Measurements from ENCODE around the gene ALDH5A1. TPM values are rescaled to one million over a fixed set of nuclear protein-coding genes. Genes with fewer than 3 reads are reported as not detected.

The ALDH5A1 gene
- 10 to 100 TPM; 10.5 to 14.6 TPM for total RNA-seq

DNA sequence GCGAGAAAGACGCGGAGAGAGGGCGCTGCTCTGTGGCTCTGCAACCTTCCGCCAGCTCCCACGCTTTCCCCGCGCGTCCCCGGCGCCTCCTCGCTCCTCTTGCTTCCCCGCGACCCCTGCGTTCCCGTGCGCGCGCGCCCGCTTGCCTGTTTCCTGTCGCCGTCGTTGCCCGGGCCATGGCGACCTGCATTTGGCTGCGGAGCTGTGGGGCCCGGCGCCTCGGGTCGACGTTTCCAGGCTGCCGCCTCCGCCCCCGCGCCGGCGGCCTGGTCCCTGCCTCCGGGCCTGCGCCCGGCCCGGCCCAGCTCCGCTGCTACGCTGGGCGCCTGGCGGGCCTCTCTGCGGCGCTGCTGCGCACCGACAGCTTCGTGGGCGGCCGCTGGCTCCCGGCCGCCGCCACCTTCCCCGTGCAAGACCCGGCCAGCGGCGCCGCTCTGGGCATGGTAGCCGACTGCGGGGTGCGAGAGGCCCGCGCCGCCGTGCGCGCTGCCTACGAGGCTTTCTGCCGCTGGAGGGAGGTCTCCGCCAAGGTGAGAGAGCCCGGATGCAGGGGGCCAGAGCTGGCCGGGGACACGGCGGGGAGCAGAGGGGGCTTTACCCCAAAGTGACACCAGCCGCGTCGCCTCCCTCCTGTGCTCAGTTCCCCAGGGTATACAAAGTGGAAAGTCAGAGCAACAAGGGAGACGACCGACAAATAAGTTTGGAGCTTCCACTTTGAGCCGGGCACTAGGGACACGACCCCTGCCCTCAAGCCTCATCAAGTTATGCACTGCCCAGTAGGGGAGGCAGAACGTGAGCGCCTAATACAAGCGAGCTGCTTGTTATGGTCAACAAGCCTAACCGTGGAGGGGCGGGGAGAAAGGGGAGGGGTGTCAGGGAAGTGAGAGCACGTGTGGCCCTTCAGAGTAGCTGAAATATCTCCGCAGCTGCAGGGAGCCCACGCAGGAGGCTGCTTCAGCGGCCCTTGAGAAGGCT, at the start of gene ALDH5A1:
Gene ALDH5A1, plus strand, starts transcription at position 149 of the 975 bp plus-strand sequence. Its CDS starts 28 bp downstream, at position 177.
- peak within 1 kb of the TSS; percentile 48 to 77 for H3K27ac Mint-ChIP-seq
- DNase-seq (ENCODE audit: low spot score in 2 of 2) (peak; percentile 75 to 82), ATAC-seq (peak; percentile 83 to 87)
- H3K36me3 Mint-ChIP-seq, result peaks cover 11 to 22% of the 10 kb centered on the region in 2 donors
- peaks cover 3 to 13% of the 10 kb centered on the region in 2 donors for H3K9me3 Mint-ChIP-seq

DNA sequence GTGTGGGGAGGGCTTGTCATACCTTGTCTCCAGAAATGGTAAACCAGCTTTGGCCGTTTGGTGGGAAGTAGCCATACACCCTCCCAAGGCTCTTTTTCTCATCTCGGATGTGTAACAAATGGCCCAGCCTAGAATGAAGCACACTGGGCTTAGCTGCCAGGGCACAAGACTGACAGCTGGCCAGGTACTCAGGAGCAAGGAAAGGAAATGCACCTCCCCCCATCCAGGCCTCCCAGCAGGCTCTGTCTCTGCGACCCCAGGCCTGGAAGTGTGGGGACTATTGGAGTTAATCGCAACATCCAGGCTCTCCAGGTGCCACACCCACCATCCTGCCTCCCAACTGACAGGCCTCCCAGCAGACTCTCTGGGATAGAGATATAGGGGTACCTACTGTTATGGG, 49.1 kb upstream of the ALDH5A1 start:
- no peaks in the 10 kb centered on the region for H3K36me3 Mint-ChIP-seq
- no peak for ATAC-seq

DNA sequence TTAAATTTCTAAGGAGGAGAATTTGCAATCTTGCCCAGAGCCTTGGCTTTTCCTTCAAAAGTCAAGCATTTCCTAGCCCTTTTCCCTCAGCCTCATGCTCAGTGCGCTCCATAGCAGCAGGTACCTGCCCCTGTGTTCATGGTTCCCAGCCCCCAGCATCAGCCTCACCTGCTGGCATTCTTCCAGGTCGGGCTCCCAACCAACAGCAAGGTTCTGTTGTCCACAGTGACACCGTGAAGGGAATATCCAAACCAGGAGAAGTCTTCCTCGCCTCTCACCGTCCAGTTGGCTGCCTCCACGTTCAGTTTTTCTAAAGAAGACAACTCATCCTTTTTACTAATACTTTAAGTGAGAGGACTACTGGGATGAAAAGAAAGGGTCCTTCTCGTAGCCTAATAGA, 48.1 kb upstream of the ALDH5A1 start:
- no peak overlapping the region for H3K27ac Mint-ChIP-seq
- no peak for ATAC-seq
- no peaks in the 10 kb centered on the region for H3K9me3 Mint-ChIP-seq
- DNase-seq (ENCODE audit: low spot score in 2 of 2), result no peak
- no peaks in the 10 kb centered on the region for H3K36me3 Mint-ChIP-seq

More for the DNA sequence above, 49.1 kb upstream of the ALDH5A1 start:
- Mint-ChIP-seq H3K9me3 (no peaks in the 10 kb centered on the region), H3K27ac (no peak overlapping the region)
- no peak for DNase-seq (ENCODE audit: low spot score in 2 of 2)

- ATAC-seq (no peak), DNase-seq (ENCODE audit: low spot score in 2 of 2) (no peak)
- no peaks in the 10 kb centered on the region for H3K9me3 Mint-ChIP-seq
- no peaks in the 10 kb centered on the region for H3K36me3 Mint-ChIP-seq
- H3K27ac Mint-ChIP-seq, result no peak overlapping the region
Measured at GRCh38 chr6:24448396-24448795, 46.4 kb upstream of the ALDH5A1 start.

GRCh38 chr6:24448828-24449525, 45.8 kb upstream of the ALDH5A1 start:
- peak overlapping the region in 1 of 2 donors; percentile 19 for H3K27ac Mint-ChIP-seq
- no peaks in the 10 kb centered on the region for H3K36me3 Mint-ChIP-seq
- DNase-seq (ENCODE audit: low spot score in 2 of 2), result no peak
- no peaks in the 10 kb centered on the region for H3K9me3 Mint-ChIP-seq
- no peak for ATAC-seq

DNA sequence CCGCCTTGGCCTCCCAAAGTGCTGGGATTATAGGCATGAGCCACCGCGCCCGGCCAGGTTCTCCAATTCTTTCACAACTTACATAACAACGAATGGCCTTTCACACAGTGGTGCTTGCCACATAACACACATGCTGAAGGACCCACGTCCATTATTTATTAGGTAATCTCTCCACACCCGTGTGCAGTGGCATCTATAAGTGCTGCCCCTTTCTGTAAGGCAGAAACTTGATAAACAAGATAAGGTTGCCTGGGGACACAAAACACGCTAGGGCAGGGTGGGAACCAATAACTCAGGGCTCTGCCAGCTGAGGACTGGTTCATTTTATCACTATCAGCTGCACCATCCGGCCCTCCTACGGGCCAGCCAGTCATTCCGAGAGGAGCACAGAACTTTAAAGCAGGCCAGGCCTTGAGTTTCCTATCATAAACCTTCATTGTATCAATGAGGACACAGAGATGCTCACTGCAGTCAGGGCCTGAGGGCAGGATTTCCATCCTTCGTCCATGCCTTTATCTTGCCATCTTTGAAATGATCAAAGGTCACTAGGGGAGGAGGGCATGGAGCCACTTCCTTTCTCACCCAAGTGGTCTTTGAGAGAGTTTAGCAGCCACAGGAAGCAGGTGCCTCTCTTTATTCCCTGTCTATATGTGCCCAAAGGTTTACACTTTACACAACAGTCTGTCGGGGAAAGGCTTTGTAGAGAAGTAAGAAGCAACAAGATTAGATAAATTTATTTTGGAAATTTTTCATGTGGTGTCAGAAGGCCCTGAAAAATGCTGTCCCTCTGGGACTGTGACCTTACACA, 43.0 kb upstream of the ALDH5A1 start:
- peak overlapping the region in 1 of 2 donors; percentile 14 for H3K27ac Mint-ChIP-seq
- no peaks in the 10 kb centered on the region for H3K9me3 Mint-ChIP-seq
- DNase-seq (ENCODE audit: low spot score in 2 of 2), result no peak
- ATAC-seq, result no peak
- no peaks in the 10 kb centered on the region for H3K36me3 Mint-ChIP-seq

GRCh38 chr6:24453921-24454320, 40.8 kb upstream of the ALDH5A1 start:
- Mint-ChIP-seq H3K36me3 (no peaks in the 10 kb centered on the region), H3K9me3 (no peaks in the 10 kb centered on the region), H3K27ac (no peak overlapping the region)
- DNase-seq (ENCODE audit: low spot score in 2 of 2) (no peak), ATAC-seq (no peak)

- H3K27ac Mint-ChIP-seq, result no peak overlapping the region
- ATAC-seq, result no peak
- DNase-seq (ENCODE audit: low spot score in 2 of 2), result no peak
- no peaks in the 10 kb centered on the region for H3K9me3 Mint-ChIP-seq
- H3K36me3 Mint-ChIP-seq, result no peaks in the 10 kb centered on the region
Measured at GRCh38 chr6:24454452-24454851, 40.3 kb upstream of the ALDH5A1 start.

- Mint-ChIP-seq H3K9me3 (no peaks in the 10 kb centered on the region), H3K36me3 (no peaks in the 10 kb centered on the region), H3K27ac (no peak overlapping the region)
- ATAC-seq (no peak), DNase-seq (ENCODE audit: low spot score in 2 of 2) (no peak)
Measured at GRCh38 chr6:24455061-24455460, 39.7 kb upstream of the ALDH5A1 start.

DNA sequence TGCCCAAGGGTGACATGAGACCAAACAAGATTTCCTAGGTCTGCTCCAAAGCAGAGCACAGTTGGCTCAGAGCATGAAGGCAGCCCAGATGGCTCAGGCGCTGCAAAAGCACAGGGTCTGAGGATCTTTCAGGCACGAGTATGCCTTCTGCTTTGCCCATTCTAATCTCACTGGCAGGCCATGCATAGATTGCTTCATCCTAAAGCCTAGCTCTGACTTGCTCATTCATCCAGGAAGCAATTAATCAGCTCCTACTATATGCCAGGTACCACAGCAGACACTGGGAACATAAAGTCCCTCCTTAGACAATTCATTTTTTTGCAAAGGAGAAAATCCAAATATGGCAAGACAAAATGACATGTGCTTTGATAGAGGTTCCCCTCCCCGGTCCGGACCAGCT, 36.6 kb upstream of the ALDH5A1 start:
- Mint-ChIP-seq H3K27ac (no peak overlapping the region), H3K9me3 (no peaks in the 10 kb centered on the region)
- ATAC-seq, result no peak

DNA sequence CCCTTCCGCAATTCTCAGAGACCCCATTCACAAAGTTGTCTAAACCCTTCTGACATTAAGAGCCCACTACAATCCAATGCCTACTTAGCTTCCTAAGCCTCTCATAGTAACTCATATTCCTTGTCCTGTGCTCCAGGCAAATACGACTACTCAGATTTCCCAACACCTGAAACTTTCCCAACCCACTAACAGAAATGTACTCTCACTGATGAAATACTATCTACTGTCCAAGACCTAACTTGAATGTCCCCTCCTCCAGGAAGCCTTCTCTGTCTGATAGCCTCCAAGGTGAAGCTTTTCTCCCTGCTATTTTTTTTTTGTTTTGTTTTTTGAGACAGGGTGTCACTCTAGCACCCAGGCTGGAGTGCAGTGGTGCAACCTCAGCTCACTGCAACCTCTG, 35.8 kb upstream of the ALDH5A1 start:
- no peaks in the 10 kb centered on the region for H3K36me3 Mint-ChIP-seq
- no peak overlapping the region for H3K27ac Mint-ChIP-seq
- DNase-seq (ENCODE audit: low spot score in 2 of 2) (no peak), ATAC-seq (no peak)
- H3K9me3 Mint-ChIP-seq, result no peaks in the 10 kb centered on the region

More for the DNA sequence above, 36.6 kb upstream of the ALDH5A1 start:
- H3K36me3 Mint-ChIP-seq, result no peaks in the 10 kb centered on the region
- no peak for DNase-seq (ENCODE audit: low spot score in 2 of 2)

DNA sequence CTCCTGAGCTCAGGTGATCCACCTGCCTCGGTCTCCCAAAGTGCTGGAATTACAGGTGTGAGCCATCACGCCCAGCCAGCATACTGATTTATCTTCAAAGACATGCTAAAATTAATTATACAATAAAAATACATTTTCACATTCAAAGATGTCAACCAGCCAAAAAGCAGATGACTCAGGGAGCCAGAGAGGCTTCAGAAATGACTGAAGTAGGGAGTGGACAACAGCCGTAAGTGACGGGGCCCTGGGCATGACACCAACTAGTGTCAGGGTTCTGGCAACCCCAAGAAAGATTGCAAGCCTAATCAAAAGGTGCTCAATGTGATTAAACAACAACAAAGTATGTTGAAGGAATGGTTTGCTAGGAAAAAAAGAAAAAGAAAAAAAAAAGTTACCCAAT, 33.8 kb upstream of the ALDH5A1 start:
- Mint-ChIP-seq H3K9me3 (no peaks in the 10 kb centered on the region), H3K27ac (no peak overlapping the region), H3K36me3 (no peaks in the 10 kb centered on the region)
- DNase-seq (ENCODE audit: low spot score in 2 of 2) (no peak), ATAC-seq (no peak)

GRCh38 chr6:24464253-24465038, 30.3 kb upstream of the ALDH5A1 start:
- Mint-ChIP-seq H3K9me3 (no peaks in the 10 kb centered on the region), H3K27ac (no peak overlapping the region), H3K36me3 (no peaks in the 10 kb centered on the region)
- ATAC-seq (no peak), DNase-seq (ENCODE audit: low spot score in 2 of 2) (no peak)

DNA sequence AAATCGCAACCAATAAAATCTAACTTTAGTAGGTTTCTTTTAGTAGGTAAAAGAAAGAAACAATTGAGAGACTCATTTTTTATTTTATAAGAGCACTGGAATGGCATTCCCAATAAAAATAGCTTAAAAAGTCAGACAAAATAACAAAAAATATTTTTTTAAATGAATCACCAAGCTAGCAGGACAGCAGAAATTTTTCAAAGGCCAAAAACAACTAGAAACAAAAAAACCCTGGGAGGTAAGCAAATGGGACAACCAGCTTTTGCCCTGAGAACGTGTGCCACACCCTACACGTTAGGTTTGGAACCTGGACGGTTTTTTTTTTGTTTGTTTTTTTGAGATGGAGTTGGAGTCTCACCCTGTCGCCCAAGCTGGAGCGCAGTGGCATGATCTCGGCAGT, 25.0 kb upstream of the ALDH5A1 start:
- DNase-seq (ENCODE audit: low spot score in 2 of 2), result no peak
- Mint-ChIP-seq H3K9me3 (no peaks in the 10 kb centered on the region), H3K36me3 (no peaks in the 10 kb centered on the region), H3K27ac (no peak overlapping the region)
- no peak for ATAC-seq

DNA sequence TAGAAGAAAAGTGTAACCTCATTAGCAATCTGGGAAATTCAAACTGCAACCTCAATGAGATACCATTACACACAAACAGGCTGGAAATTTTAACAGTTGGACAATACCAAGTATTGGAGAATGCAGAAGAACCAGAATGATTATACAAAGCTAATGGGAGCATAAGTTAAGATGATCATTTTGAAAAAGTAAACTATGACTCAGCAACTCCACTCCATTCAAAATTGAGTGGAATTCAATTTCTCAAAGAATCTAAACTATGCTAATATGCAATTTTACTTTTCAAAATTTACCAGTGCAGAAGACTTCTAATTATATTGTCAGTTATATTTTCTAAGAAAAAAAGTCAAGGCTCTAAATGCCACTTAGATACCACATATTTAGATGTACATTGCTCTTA, 22.6 kb upstream of the ALDH5A1 start:
- no peak for ATAC-seq
- Mint-ChIP-seq H3K36me3 (no peaks in the 10 kb centered on the region), H3K9me3 (no peaks in the 10 kb centered on the region), H3K27ac (no peak overlapping the region)
- no peak for DNase-seq (ENCODE audit: low spot score in 2 of 2)

GRCh38 chr6:24476631-24477030, 18.1 kb upstream of the ALDH5A1 start:
- Mint-ChIP-seq H3K36me3 (no peaks in the 10 kb centered on the region), H3K27ac (no peak overlapping the region), H3K9me3 (no peaks in the 10 kb centered on the region)
- ATAC-seq (no peak), DNase-seq (ENCODE audit: low spot score in 2 of 2) (no peak)

All from activated naive CD4-positive, alpha-beta T cell treated with anti-CD3 and anti-CD28 coated beads, Interleukin-2, amount 50 U/mL, for 72 hours (primary cell).